G401.6 (cell line): ENCODE data around the gene ECT2L.
"Not testable (repeated sequence)": the region's sequence is repeated elsewhere in the genome, so short reads cannot be mapped to it uniquely, and the experiment has no call there.

Experiments
- FAIRE-seq: peaks from 2 replicates; lab custom pipeline; 2012; peaks lifted over from hg19 to GRCh38; lab: Jason Lieb, UNC

ECT2L gene

DNA sequence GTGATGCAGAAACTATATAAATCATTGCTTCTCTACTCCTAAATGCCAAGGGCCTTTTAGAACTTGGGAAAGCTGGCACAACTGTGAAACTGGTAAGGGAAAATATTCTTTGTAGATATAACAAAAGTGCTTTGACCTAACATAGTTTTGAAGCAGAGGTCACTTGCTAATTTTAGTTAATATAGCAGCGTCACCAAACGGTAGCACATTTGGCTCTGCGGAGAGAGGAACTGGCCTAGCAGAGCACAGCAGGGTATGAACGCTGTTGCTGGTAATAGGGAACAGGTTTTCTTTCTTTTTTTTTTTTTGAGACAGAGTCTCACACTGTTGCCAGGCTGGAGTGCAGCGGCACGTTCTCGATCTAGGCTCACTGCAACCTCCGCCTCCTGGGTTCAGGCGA lies 67.4 kb downstream of the ECT2L start:
- no peak for FAIRE-seq

- no peak for FAIRE-seq
These were observed 68.5 kb downstream of the ECT2L start for GRCh38 chr6:138864343-138864890.

DNA sequence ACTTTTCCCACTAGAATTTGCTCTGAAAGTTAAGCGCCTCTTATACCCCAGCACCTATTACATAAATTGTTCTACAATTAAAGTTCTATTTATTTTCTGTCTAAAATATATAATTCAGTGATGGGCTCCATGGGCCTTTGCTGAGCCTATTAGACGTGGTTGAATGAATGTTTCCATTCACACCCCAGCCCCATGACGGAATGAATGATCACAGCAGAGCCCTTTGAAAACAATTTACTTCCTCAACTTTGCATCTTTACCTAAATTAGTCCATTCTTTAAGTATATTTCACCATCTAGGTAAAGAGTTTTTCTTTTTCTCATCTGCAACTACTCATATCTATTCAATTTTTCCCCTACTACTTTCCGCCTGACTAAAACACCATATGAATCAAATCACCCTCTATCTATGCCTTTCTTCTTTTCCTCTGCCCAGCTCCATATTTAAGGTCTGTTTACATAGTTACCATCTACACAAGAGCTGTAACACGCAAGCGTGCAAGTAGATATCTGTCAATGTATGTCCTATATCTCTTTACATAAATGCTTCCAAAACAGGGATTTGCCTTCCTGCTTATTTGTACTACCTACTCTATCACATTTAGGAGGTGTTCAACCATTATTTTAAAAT lies 69.7 kb downstream of the ECT2L start:
- no peak for FAIRE-seq

GRCh38 chr6:138868181-138868580 lies 72.3 kb downstream of the ECT2L start:
- FAIRE-seq, result no peak

DNA sequence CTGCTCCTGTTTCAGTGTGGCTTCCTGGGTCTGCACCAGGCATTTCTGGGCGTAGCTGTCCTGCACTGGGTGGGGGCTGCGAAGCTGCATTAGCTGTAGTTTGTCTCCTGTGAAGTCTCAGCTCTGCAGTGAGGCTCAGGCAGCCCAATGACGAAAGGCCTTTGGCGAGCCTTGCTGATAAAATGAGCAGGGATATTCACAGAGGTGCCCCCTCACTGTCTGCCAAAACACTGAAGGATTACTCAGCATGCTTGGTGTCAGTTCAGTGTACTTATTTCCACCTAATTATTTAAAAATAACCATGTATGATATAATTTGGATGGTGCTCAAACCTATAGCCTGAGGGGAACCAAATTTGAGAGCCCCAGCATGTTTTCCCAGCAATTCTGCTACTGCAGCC lies 73.5 kb downstream of the ECT2L start:
- no peak for FAIRE-seq

GRCh38 chr6:138873191-138873590 lies 77.3 kb downstream of the ECT2L start:
- FAIRE-seq, result no peak

DNA sequence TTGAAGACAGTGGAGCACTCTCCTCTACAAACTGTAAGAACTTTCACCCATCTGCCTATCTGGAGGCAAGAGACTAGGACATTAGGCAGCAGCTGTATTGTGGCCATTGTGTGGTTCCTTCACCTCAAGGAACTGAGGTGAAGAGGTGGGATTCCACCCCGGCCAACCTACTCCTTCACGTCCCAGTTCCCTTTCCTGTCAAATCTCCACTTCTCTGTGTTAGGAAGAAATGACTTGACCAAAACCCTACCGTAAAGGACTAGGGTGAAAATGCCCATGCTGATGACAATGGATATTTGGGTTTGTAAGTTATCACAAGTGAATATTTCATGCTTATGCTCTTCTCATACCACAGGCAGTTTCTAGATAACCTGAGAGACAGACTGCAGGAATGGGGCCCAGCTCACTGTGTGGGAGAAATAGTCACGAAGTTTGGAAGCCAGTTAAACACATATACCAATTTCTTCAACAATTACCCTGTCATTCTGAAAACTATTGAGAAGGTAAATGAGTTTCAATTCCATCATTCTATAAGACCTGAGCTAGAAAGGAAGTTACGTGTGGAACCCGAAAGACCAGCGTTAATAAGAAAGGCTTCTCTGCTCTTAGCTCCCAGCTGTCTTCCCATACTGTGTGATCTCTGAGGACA lies 86.6 kb downstream of the ECT2L start:
- FAIRE-seq, result no peak

DNA sequence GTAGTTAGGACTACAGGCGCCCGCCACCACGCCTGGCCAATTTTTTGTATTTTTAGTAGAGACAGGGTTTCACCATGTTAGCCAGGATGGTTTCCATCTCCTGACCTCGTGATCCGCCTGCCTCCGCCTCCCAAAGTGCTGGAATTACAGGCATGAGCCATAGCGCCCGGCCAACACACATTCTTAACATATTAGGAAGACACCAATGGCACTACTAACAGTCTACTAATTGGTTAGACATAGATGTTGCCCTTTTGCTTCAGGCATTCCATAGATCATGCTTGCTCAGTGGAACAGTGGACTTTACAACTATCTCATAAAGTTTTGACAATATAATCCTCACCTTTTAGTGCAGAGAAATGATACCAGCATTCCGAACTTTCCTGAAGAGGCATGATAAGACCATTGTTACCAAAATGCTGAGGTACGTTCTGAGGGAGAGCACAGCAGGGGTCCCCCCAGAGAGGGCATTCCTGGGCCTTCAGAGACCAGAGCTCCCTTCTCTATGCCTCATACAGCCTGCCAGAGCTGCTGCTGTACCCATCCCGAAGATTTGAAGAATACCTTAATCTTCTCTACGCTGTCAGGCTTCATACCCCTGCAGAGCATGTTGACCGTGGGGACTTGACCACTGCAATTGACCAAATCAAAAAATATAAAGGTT lies 89.4 kb downstream of the ECT2L start:
- no peak for FAIRE-seq

GRCh38 chr6:138891255-138891986 lies 95.5 kb downstream of the ECT2L start:
- FAIRE-seq, result no peak

DNA sequence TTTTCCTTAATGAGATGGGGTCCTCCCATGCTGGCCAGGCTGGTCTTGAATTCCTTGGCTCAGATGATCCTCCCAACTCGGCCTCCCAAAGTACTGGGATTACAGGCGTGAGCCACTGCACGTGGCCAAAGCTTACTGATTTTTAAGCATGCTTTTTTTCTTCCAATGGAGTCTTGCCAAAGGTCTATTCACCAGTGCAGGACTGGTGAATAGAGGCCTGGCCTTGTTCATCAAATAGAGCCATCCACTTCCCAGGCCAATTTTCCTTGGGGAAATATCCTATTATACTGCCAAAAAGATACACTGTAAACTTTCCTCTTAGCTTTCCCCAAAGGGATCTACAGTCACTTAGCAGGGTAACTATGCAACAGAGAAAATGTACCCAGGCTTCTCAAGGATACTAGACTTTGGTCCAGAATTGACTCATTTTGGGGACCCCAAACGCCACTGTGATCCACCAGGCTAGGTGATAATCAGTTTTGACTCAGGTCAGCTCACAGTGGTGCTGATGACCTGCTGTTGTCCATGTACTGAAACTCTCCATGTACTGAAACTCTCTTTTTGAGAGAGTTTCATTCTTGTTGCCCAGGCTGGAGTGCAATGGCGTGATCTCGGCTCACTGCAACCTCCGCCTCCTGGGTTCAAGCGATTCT lies 100.3 kb downstream of the ECT2L start:
- FAIRE-seq, result no peak

DNA sequence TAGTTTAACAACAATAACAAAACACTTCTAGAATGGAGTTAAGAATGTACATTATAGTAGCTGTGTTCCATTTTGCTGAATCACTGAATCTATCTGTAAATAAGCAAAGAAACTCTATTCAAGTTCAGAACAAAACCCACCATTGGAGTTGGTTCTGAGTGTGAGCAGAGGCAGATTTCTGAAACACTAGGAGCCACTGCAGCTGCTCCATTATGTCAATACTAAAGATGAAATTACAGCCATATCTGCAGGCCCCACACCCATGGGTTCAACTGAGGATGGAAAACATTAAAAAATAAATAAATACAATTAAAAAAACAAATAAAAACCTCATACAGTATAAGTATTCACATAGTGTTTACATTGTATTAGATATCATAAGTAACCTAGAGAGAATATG lies 101.1 kb downstream of the ECT2L start:
- FAIRE-seq, result no peak

DNA sequence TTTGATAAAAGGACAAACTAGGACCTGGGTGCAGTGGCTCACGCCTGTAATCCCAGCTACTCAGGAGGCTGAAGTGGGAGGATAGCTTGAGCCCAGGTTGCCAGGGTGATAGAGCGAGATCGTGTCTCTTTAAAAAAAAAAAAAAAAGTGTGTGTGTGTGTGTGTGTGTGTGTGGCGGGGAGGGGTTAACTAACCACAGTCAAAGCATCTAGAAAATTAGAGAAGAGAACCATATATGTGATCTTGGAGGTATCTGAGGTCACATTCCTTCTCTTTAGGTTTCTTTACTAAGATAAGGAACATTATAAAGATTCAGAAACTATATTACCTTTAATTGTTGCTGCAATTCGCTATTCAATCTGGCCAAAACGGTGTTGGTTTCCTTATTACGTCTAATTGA lies 111.3 kb downstream of the ECT2L start:
- FAIRE-seq, result no peak

DNA sequence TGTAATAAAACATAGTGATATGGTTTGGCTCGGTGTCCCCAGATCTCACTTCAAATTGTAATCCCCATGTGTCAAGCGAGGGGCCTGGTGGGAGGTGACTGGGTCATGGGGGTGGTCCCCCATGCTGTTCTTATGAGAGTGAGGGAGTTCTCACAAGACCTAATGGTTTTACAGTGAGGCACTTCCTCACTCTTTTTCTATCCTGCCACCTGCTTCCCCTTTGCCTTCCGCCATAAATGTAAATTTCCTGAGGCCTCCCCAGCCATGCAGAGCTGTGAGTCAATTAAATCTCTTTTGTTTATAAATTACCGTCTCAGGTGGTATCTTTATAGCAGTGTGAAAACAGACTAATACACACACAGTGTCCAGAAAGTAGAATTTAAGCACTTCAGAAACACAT lies 113.6 kb downstream of the ECT2L start:
- no peak for FAIRE-seq

DNA sequence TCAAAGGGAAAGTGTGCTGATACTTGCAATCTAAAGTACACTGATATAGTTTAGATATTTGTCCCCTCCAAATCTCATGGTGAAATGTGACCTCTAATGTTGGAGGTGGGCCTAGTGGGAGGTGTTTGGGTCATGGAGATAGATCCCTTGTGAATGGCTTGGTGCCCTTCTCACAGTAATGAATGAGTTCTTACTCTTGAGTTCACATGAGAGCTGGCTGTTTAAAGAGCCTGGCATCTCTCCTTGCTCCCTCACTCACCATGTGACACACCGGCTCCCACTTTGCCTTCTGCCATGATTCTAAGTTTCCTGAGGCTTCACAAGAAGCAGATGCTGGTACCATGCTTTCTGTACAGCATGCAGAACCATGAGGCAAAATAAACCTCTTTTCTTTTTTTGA lies 114.1 kb downstream of the ECT2L start:
- FAIRE-seq, result no peak

GRCh38 chr6:138912308-138912707 lies 116.4 kb downstream of the ECT2L start:
- FAIRE-seq, result no peak

- FAIRE-seq, result no peak
These were observed 118.8 kb downstream of the ECT2L start for GRCh38 chr6:138914701-138915100.

- no peak for FAIRE-seq
These were observed 125.0 kb downstream of the ECT2L start for GRCh38 chr6:138920906-138921305.

- FAIRE-seq, result no peak
These were observed 127.7 kb downstream of the ECT2L start for GRCh38 chr6:138923561-138923960.

- FAIRE-seq, result no peak
These were observed 129.9 kb downstream of the ECT2L start for GRCh38 chr6:138925806-138926205.

- no peak for FAIRE-seq
These were observed 130.7 kb downstream of the ECT2L start for GRCh38 chr6:138926579-138926978.

- no peak for FAIRE-seq
These were observed 135.8 kb downstream of the ECT2L start for GRCh38 chr6:138931660-138932059.

DNA sequence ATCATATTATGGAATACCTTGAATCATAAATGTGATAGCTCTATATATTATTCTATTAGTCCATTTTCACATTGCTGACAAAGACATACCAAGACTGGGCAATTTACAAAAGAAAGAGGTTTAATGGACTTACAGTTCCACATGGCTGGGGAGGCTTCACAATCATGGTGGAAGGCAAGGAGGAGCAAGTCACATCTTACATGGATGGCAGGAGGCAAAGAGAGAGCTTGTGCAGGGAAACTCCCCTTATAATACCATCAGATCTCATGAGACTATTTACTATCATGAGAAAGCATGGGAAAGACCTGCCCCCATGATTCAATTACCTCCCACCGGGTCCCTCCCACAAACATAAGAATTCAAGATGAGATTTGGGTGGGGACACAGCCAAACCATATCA lies 141.0 kb downstream of the ECT2L start:
- not testable (repeated sequence) for FAIRE-seq
